Large intestine (tissue), 3 donors: Measurements from ENCODE around the gene ANP32D. TPM values are rescaled to one million over a fixed set of nuclear protein-coding genes. Genes with fewer than 3 reads are reported as not detected.
"Not testable (repeated sequence)": the region's sequence is repeated elsewhere in the genome, so short reads cannot be mapped to it uniquely, and the experiment has no call there.

Experiments used
- DNase-seq, 2 donors: peaks; one replicate each; pipeline versions ENCODE4 v3.0.0 to v3.0.0-alpha.2; 2013
- H3K27ac ChIP-seq: one replicate; pipeline ENCODE4 v1.5.1; 2013; ENCODE audit warnings: low read length
- H3K27me3 ChIP-seq: 2 replicates; pipeline ENCODE4 v1.6.1; 2013; ENCODE audit warnings: low read length; ENCODE audit not compliant: control insufficient read depth, insufficient read depth
- H3K36me3 ChIP-seq: 2 replicates; pipeline ENCODE4 v1.6.1; 2013; ENCODE audit warnings: low read length; ENCODE audit not compliant: control insufficient read depth, insufficient read depth
- H3K4me1 ChIP-seq: one replicate; pipeline ENCODE4 v1.6.1; 2013; ENCODE audit warnings: low read length; ENCODE audit not compliant: control insufficient read depth, insufficient read depth
- H3K4me3 ChIP-seq: one replicate; pipeline ENCODE4 v1.5.1; 2013; ENCODE audit warnings: low read length
- H3K9me3 ChIP-seq: one replicate; pipeline ENCODE4 v1.6.1; 2013; ENCODE audit warnings: mild to moderate bottlenecking, low read depth, low read length, moderate library complexity; ENCODE audit not compliant: control insufficient read depth
- WGBS: methylation state at CpG from one replicate; pipeline ENCODE4 v1.1.5; 2013; ENCODE audit warnings: low lambda C conversion rate; ENCODE audit not compliant: insufficient coverage; 5-methylcytosine and 5-hydroxymethylcytosine counted together
- polyA plus RNA-seq: library from polyadenylated mRNA; unstranded; fragments of 120-200 nt; gene quantifications from one replicate; pipeline ENCODE4 v1.2.1, GENCODE V29; 2013

Gene ANP32D
- polyA plus RNA-seq, 1 donor, result not detected

DNA sequence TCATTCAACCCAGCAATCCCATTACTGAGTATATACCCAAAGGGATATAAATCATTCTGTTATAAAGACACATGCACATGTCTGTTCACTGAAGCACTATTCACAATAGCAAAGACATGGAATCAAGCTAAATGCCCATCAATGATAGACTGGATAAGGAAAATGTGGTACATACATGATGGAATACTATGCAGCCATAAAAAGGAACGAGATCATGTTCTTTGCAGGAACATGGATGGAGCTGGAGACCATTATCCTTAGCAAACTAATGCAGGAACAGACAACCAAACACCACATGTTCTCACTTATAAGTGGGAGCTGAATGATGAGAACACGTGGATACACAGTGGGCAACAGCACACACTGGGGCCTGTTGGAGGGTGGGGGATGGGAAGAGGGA, 19.4 kb upstream of the ANP32D start:
- DNase-seq, H3K27me3 ChIP-seq, H3K36me3 ChIP-seq, H3K27ac ChIP-seq, H3K9me3 ChIP-seq, H3K4me3 ChIP-seq, H3K4me1 ChIP-seq: not testable (repeated sequence)
- WGBS, result no CpG with 5 or more reads among the region's 2 CpGs

DNA sequence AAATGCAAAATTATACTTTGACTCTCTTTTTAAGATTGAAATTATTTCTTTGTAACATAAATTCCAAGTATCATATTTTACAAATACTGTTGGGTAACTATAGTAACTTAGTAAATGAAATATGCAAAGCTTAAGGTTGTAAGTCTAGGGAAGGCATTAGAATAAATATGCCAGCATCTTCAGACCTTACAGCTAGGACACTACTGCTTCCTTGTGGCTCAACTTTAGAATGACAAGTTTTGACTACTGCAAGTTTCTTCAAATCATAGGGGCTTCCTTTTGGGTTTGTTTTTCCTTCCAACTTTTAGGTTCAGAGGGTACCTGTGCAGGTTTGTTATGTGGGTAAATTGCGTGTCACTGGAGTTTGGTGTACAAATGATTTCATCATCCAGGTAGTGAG, 17.7 kb upstream of the ANP32D start:
- Histone ChIP-seq H3K27ac (no peak overlapping the region), H3K9me3 (no peaks in the 10 kb centered on the region), H3K27me3 (no peaks in the 10 kb centered on the region), H3K4me1 (no peaks in the 10 kb centered on the region), H3K4me3 (no peak overlapping the region), H3K36me3 (no peaks in the 10 kb centered on the region)
- peak; percentile 4 to 6 for DNase-seq
- no CpG with 5 or more reads among the region's 1 CpG for WGBS

DNA sequence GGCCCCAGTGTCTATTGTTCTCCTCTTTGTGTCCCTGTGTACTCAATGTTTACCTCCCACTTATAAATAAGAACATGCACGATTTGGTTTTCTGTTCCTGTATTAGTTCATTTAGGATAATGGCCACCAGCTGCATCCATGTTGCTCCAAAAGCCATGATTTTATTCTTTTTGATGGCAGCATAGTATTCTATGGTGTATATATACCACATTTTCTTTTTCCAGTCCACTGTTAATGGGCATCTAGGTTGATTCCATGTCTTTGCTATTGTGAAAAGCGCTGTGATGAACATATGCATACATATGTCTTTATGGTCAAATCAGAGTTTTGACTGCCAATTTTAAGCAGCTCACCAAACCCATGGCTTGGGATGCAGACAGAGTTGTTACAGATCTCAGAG, 17.2 kb upstream of the ANP32D start:
- Histone ChIP-seq H3K9me3 (no peaks in the 10 kb centered on the region), H3K36me3 (no peaks in the 10 kb centered on the region), H3K4me3 (no peak overlapping the region), H3K27me3 (no peaks in the 10 kb centered on the region), H3K27ac (no peak overlapping the region), H3K4me1 (no peaks in the 10 kb centered on the region)
- DNase-seq, result no peak
- WGBS, result 50% methylated on average over 1 of the region's 2 CpGs

DNA sequence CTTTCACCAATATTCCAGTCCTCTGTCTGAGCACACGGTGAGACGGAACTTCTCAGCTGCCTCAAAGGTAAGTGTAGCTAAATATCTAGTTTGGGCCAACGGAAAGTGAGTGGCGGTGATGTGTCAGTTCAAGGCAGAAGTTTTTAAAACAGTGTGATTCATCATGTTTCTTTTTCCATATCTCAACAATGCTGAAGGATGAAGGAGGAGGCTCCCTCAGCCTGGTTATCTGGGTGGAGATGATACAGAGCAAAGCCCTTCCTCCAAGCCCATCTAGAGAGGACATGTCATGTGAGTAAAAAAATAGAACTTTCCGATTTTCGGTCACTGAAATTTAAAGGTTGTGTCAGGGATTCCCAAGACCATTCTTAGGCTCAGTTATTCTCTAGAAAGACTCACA, 13.1 kb upstream of the ANP32D start:
- no peak for DNase-seq
- no peak overlapping the region for H3K27ac ChIP-seq
- WGBS, result 100% methylated on average over 1 of the region's 6 CpGs
- no peaks in the 10 kb centered on the region for H3K27me3 ChIP-seq
- H3K4me3 ChIP-seq, result no peak overlapping the region
- H3K36me3 ChIP-seq, result no peaks in the 10 kb centered on the region
- no peaks in the 10 kb centered on the region for H3K9me3 ChIP-seq
- no peaks in the 10 kb centered on the region for H3K4me1 ChIP-seq

DNA sequence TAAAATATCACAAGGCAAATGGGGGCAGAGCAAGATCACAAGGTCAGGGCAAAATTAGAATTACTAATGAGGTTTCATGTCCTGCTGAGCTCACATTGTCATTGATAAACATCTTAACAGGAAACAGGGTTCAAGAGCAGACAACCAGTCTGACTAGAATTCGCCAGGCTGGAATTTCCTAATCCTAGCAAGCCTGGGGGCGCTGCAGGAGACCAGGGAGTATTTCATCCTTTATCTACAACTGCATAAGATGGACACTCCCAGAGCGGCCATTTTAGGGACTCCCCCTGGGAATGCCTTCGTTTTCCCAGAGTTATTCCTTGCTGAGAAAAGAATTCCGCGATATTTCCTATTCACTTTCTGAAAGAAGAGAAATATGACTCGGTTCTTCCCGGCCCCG, 3.3 kb upstream of the ANP32D start:
- H3K27me3 ChIP-seq, H3K4me1 ChIP-seq, H3K27ac ChIP-seq, H3K4me3 ChIP-seq, DNase-seq, H3K36me3 ChIP-seq, H3K9me3 ChIP-seq: not testable (repeated sequence)
- WGBS, result 100% methylated on average over 1 of the region's 9 CpGs

DNA sequence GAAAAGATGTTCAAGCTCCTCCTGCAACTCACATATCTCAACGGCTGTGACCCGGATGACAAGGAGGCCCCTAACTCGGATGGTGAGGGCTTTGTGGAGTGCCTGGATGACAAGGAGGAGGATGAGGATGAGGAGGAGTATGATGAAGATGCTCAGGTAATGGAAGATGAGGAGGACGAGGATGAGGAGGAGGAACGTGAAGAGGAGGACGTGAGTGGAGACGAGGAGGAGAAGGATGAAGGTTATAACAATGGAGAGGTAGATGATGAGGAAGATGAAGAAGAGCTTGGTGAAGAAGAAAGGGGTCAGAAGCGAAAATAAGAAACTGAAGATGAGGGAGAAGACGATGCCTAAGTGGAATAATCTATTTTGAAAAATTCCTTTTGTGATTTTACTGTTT, 702 bp downstream of the ANP32D start:
- Histone ChIP-seq H3K4me1 (no peaks in the 10 kb centered on the region), H3K36me3 (no peaks in the 10 kb centered on the region), H3K9me3 (peaks cover 3% of the 10 kb centered on the region), H3K27me3 (no peaks in the 10 kb centered on the region), H3K27ac (no peak overlapping the region), H3K4me3 (no peak overlapping the region)
- WGBS, result 75% methylated on average over 8 of the region's 9 CpGs
- no peak for DNase-seq

DNA sequence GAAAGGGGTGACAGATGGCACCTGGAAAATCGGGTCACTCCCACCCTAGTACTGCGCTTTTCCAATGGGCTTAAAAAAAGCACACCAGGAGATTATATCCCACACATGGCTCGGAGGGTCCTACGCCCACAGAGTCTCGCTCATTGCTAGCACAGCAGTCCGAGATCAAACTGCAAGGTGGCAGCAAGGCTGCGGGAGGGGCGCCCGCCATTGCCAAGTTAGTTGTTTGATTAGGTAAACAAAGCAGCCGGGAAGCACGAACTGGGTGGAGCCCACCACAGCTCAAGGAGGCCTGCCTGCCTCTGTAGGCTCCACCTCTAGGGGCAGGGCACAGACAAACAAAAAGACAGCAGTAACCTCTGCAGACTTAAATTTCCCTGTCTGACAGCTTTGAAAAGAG, 2.1 kb downstream of the ANP32D start:
- not testable (repeated sequence) for H3K4me3 ChIP-seq, H3K27ac ChIP-seq, H3K9me3 ChIP-seq, H3K4me1 ChIP-seq, DNase-seq, H3K36me3 ChIP-seq, H3K27me3 ChIP-seq
- WGBS, result no CpG with 5 or more reads among the region's 11 CpGs

DNA sequence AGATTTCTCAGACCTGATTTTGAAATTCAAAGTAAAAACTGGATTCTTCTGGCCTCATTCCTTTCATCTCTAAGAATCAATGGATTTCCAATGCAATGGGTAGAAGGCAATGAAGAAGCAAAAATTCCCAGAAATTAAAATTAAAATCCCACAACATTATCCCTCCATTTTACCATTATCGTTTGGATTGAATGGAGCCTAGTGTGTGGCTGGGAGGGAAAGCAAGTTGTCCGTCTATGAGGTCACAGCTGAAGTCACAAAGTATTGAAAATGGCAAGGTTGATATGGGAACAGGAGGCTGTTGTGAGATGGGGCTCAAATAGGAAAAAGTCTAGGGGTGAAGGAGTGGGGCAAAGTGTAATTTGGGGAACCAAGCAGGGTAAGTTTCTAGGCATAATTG, 9.8 kb downstream of the ANP32D start, which contains the start of gene C12orf54:
C12orf54 (plus strand) TSS at position 301 of the 400 bp plus-strand sequence. CDS start 799 bp downstream, outside the sequence.
- DNase-seq, result no peak
- Histone ChIP-seq H3K27ac (no peak within 1 kb of the TSS), H3K4me3 (no peak within 1 kb of the TSS), H3K4me1 (no peaks in the 10 kb centered on the region), H3K27me3 (no peaks in the 10 kb centered on the region), H3K9me3 (no peaks in the 10 kb centered on the region), H3K36me3 (no peaks in the 10 kb centered on the region)
- WGBS, result no CpG with 5 or more reads among the region's 2 CpGs

DNA sequence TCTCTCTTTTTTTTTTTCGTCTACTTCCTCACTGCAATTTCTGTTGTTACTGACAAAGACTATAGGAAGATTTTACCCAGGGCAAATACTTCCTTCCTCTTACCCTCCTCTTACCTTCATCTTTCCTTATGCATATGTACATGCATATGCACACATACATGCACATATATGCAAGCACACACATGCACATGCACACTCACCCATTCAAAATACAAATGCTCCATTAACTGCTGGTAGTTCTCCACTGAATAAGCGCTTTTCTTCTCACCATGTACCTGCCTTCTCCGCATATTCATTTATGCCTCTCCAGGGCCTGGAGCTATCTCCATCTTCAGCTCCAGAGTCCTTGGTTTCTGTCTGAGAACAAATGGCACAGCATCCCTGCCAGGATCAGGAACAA, 10.6 kb downstream of the ANP32D start:
- H3K27ac ChIP-seq, result no peak overlapping the region
- H3K9me3 ChIP-seq, result no peaks in the 10 kb centered on the region
- DNase-seq, result no peak
- H3K4me3 ChIP-seq, result no peak overlapping the region
- H3K4me1 ChIP-seq, result no peaks in the 10 kb centered on the region
- WGBS, result 88% methylated on average over 1 of the region's 3 CpGs
- H3K27me3 ChIP-seq, result no peaks in the 10 kb centered on the region
- H3K36me3 ChIP-seq, result no peaks in the 10 kb centered on the region

DNA sequence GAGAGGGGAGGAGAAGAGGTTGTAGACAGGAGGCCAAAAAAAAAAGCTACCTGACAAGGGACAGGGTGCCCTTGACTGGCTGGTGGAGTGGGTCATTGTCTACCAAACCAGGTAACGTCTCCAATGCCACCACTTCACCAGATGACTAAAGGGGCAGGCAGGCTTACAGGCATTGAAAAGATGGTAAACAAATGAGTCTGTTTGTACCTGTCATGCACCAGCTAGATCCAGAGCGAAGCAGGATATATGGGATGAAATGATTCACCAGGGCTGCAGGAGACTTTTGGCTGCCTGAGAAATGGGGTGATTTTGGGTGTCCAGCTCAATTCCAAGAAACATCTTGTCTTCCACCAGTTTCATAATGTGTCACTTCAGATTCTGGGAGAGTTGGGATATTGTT, 13.9 kb downstream of the ANP32D start:
- no peaks in the 10 kb centered on the region for H3K9me3 ChIP-seq
- no CpG with 5 or more reads among the region's 2 CpGs for WGBS
- no peak overlapping the region for H3K4me3 ChIP-seq
- no peaks in the 10 kb centered on the region for H3K4me1 ChIP-seq
- DNase-seq, result no peak
- no peaks in the 10 kb centered on the region for H3K27me3 ChIP-seq
- no peak overlapping the region for H3K27ac ChIP-seq
- H3K36me3 ChIP-seq, result no peaks in the 10 kb centered on the region

DNA sequence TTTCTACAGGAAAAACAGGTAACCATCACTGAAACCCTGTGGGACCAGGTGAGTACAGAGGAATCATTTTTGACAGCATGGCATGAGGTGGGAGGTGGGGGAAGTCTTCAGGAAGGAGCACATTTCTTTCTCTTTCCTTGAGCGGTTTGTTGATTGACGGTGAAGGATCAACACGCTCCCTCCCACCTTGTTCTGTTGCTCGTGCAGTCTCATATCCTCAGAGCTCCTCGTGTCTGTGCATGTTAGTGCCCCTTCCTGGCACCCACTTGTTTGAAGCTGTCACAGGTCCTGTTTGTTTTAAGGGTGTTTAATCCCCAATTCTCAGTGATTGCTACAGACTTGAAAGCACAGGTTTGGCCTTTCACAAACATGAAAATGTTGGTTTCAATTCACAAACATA, 14.3 kb downstream of the ANP32D start:
- Histone ChIP-seq H3K27me3 (no peaks in the 10 kb centered on the region), H3K4me3 (no peak overlapping the region), H3K4me1 (no peaks in the 10 kb centered on the region), H3K9me3 (no peaks in the 10 kb centered on the region), H3K27ac (no peak overlapping the region), H3K36me3 (no peaks in the 10 kb centered on the region)
- no CpG with 5 or more reads among the region's 5 CpGs for WGBS
- DNase-seq, result no peak
